HG03575 (cell line): ENCODE data around the gene FHOD3.

ENCODE experiments used
- ATAC-seq: cut with Tn5 transposase; IDR thresholded peaks from one replicate; pipeline ENCODE4 v1.9.1; 2021; ENCODE audit not compliant: unreplicated experiment, insufficient number of reproducible peaks, low FRiP score; ENCODE audit errors: extremely low read depth

The FHOD3 gene

GRCh38 chr18:36828630-36829361 is 531.3 kb downstream of the FHOD3 start, which contains the start of the genes KIAA1328 and TPGS2:
Gene KIAA1328, plus strand, starts transcription at chr18:36829127. Its CDS starts 12 bp downstream, at chr18:36829139.
Gene TPGS2, minus strand, starts transcription at chr18:36829002. Its CDS starts 235 bp downstream, at chr18:36828767.
- ATAC-seq = peak; percentile 68
